Measurements from ENCODE around the gene GPR37L1.
"Not testable (repeated sequence)": the region's sequence is repeated elsewhere in the genome, so short reads cannot be mapped to it uniquely, and the experiment has no call there.

Gene GPR37L1

GRCh38 chr1:202133496-202133895 lies 10.8 kb downstream of the GPR37L1 start:
- no peak for DNase-seq (ENCODE audit: low spot score)

DNA sequence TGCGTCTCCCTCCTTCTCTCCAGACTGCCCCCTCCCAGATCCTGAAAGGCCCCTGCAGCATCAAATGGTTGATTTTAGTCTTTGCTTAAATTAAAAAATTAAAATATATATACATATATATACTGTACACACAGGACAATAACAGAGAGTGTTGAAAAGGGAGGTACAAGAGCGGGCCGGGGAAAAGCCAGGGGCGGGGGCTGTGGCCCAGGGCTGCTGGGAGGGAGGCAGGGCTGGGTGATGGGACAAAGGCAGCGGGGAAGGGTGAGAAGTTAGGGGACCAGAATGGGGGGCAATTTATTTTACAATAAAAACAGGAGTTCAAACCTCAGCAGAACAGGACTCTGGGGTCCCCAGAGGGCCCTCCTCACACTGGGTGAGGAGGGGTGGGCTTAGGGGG lies 11.3 kb downstream of the GPR37L1 start:
- no peak for DNase-seq (ENCODE audit: low spot score)

GRCh38 chr1:202134645-202135172 lies 12.0 kb downstream of the GPR37L1 start:
- no peak for DNase-seq (ENCODE audit: low spot score)

DNA sequence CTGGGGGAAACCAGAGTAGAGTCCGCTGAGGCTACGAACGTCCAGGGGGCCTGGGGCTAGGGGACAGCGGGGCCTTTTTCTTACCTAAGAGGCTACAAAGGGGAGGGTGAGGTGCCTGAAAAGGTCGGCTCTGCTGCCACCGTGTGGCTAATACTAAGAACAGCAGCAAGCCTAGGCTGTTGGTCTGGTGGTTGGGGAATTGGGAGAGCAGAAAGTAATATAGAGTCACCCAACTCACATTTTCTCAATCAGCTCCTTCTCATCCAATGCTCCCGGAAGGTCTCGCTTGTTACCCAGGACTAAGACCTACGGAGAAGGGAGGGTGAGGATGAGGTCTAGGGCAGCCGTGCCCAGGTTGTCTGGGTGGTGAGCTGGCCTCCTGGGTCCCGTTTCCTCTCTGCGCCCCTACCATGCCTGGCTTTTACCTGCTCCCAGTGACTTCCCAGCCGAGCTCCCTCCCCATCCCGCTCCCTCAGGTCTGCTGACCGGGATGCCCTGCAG lies 12.6 kb downstream of the GPR37L1 start:
- peak; percentile 92 for DNase-seq (ENCODE audit: low spot score)

- DNase-seq (ENCODE audit: low spot score) = no peak
Observed at GRCh38 chr1:202140833-202141232, 18.1 kb downstream of the GPR37L1 start.

DNA sequence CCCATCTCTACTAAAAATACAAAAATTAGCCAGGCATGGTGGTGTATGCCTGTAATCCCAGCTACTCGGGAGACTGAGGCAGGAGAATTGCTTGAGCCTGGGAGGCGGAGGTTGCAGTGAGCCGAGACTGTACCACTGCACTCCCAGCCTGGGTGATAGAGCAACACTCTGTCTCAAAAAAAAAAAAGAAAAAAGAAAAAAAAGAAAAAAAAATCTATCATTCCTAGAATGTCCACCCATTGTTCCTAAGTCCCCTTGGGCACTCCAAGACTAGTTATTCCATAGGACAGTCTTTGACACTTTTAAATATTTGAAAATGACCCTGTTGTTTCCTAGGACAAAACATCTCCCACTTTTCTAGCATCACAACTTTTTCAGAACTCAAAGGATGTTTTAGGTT lies 18.8 kb downstream of the GPR37L1 start:
- not testable (repeated sequence) for DNase-seq (ENCODE audit: low spot score)

DNA sequence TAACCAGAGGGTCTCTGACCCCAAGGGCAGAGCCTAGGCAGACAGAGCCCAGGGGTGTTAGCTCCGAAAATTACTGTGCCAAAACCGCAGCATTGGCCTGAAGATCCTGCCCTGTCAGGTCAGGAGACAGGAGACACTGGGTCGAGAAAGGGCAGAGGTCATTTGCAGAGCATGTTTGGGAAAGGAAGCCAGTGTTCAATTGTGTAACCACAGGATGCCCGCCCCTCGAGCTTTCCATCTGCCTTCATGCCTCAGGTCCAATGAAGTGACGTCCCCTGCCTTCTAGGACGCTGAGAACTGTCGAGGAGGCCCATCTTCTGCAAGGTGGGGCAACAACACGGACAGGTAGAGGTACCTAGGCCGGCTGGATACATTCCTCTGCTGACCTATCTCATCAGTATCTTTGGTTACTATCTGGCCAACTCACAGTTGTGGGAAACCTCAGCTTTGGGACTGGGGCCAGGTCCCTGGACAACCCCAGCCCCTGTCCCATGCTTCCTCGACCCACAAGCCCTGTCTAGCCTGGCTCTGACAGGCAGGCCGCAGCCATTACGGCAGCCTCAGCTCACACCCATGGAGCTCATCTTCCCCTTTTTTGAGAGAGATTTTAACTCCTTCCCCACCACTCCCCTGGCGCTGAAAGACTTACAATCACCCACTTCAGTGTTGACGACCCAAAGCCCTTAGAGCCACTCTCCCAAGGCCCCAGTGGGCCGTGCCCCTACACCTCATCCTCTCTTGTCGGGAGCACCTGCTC lies 20.5 kb downstream of the GPR37L1 start:
- DNase-seq (ENCODE audit: low spot score) = peak; percentile 58

- DNase-seq (ENCODE audit: low spot score) = peak; percentile 72
Observed at GRCh38 chr1:202143768-202144401, 21.2 kb downstream of the GPR37L1 start.

DNA sequence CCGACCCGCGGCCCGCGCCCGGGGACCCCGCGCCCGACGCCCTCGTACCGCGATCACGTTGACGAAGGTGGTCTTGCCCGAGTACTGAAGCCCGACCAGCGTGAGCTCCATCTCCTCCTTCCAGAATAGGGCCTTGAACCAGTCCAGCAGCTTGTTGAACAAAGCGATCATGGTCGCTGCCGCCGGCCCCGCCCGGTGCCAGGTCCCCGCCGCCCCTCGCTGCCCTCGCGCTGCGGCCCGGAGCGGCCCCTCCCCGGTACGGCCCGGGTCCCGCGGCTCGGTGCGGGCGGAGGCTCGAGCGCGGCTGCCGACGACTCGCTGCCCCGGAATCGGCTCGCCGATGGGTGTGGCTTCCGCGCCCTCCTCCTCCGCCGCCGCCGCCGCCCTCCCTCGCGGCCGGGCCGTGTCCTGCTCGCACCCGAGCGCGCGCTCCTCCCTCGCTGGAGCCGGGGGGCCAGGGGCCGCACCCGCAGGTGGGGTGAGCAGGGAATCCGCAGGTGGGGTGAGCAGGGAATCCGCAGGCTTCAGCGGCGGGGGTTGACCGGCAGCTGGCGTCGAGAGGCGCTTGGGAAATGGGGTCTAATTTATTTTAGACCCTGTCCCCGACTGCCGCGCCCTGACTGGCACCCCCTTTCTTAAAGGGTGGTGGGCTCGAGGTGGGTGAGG lies 21.8 kb downstream of the GPR37L1 start, which contains the start of gene ARL8A:
Gene ARL8A, minus strand, starts transcription at position 336 of the 666 bp plus-strand sequence. Its CDS starts 165 bp downstream, at position 171.
- peak; percentile 92 for DNase-seq (ENCODE audit: low spot score)

DNA sequence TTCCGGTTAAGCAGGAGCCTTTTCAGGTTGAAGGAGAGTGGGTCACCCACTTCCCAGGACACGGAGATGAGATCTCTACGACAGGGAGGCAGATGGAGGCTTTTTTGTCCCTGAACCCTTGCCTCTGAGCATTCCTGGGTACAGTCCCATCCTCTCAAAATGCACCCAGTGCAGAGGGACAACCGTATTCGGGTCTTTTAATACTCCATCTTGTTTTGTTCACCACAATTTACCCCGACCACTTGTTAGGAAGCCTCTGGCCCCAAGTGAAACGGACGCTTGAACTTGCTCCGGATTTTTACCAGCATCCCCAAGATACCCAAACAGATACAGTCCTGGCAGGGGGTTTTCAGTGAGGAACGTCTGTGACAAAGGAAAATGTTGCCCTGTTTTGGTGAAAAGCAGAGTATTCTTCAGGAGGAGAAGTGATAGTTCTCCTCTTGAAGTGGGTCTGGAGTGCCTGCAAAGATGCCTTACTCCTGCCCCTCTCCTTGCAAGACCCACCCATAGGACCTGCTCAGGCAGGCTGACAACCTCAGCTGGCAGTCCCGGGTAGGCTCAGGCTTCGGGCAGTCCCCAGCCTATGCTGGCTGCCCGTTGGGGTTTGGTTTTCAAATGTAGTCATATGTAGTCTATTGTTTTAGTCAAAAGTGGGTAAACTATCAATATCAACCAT lies 22.5 kb downstream of the GPR37L1 start:
- DNase-seq (ENCODE audit: low spot score) = peak; percentile 40

DNA sequence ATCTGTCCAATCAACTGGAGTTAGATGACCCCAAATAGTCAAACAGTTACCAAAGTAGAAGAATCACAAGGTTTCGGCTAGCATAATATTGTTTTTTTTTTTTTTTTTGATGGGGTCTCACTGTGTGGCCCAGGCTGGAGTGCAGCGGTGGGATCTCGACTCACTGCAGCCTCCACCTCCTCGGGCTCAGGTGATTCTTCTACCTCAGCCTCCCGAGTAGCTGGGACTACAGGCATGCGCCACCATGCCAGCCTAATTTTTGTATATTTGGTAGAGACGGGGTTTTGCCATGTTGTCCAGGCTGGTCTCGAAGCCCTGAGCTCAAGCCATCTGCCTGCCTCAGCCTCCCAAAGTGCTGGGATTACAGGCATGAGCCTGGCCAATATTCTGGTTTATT lies 23.0 kb downstream of the GPR37L1 start:
- not testable (repeated sequence) for DNase-seq (ENCODE audit: low spot score)

DNA sequence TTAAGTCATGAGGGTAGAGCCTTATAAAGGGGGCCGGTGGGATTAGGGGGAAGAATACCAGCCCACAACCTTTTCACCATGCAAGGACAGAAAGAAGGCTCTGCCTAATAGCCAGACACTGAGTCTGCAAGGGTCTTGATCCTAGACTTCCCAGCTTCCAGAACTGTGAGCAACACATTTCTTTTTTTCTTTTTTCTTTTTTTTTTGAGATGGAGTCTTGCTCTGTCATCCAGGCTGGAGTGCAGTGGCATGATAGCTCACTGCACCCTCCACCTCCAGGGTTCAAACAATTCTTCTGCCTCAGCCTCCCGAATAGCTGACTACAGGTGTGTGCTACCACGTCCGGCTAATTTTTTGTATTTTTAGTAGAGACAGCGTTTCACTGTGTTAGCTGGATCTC lies 23.6 kb downstream of the GPR37L1 start:
- no peak for DNase-seq (ENCODE audit: low spot score)

DNA sequence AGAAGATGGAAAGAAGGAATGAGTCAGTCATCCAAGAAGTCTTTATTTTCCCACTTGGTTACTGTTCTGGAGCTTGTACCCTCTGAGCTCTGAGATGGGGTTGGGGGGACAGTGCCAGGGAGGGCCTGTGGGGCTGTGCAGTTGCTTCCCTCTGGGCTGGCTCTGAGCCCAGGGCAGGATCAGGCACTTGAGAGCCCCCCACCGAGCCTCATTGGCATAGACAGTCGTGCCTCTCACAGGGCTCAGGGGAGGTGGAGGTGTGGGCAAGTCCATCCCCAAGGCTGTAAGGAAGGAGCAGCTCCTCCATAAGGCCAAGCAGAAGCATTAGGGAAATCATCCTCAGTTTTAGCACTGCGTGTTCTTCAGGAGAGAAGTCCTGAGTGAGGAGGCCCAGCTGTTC lies 24.3 kb downstream of the GPR37L1 start:
- DNase-seq (ENCODE audit: low spot score) = no peak

DNA sequence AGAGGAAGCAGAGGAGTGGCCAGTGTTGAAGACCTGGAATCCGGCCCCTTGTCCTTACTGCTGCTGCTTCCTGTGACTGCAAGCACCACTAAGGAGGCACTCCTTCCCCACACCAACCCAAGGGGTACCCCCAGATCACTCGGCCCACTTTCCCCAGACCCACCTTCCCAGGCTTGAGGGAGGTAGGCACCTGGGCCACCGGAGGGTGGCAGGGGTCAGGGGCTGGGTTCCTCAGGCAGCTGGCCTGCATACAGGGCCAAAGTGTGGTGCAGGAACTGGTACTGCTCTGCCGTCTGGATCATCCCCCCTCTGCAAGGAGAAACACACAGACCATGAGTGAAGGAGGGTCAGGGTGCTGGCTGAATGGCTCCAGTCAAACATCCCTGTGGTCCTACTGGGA lies 25.7 kb downstream of the GPR37L1 start:
- DNase-seq (ENCODE audit: low spot score) = no peak

DNA sequence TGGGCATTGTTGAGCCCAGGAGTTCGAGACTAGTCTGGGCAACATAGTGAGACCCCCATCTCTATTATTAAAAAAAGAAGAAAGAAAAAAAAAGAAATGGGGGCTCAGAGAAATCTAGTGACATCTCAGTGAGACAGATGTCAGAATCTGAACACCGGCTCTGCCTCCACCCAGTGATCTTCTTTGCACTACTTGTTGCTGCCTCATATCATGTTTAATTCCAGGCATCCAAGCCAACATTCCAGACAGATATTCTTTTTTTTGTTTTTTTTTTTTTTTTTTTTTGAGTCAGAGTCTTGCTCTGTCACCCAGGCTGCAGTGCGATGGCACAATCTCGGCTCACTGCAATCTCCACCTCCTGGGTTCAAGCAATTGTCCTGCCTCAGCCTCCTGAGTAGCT lies 26.8 kb downstream of the GPR37L1 start:
- peak; percentile 74 for DNase-seq (ENCODE audit: low spot score)

DNA sequence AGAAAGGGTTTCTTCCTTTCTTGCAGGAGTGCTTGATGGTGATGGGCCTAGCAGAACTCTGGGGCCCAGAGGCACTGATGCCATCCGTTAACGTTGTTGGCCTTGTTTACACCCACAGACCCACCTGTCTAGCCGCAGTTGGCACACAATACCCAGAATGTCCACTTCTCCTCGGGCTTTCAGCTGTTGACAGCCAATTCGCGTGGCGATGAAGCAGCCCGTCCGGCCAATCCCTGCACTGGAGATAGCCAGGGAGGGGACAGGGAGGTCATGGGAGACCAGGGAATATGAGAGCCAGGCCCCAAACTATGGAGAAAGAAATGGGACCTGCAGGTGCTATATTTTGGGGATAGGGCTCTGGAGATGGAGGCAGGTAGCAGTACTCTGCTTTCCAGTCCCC lies 27.5 kb downstream of the GPR37L1 start:
- DNase-seq (ENCODE audit: low spot score) = no peak

- DNase-seq (ENCODE audit: low spot score) = no peak
Observed at GRCh38 chr1:202150602-202151001, 27.9 kb downstream of the GPR37L1 start.

- no peak for DNase-seq (ENCODE audit: low spot score)
Observed at GRCh38 chr1:202151045-202151444, 28.3 kb downstream of the GPR37L1 start.

DNA sequence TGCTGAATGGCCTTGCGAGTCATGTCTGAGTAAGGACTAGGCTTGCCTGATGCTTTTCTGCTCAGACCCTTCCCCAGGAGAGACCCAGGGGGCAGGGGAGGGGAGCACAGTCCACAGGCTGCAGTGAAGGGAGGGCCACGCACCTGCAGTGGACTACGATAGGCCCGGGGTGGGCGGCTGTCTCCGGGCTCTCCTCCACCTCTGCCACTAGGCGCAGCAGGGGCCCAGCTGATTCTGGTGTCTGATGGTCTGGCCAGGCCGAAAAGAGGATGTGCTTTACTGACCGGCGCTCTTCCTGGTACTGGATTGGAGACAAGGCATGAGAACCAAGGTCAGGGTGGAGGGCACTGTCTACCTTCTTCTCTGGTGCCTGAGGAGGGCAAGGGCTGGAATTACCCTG lies 29.7 kb downstream of the GPR37L1 start:
- no peak for DNase-seq (ENCODE audit: low spot score)

GRCh38 chr1:202153284-202153683 lies 30.6 kb downstream of the GPR37L1 start:
- DNase-seq (ENCODE audit: low spot score) = no peak

DNA sequence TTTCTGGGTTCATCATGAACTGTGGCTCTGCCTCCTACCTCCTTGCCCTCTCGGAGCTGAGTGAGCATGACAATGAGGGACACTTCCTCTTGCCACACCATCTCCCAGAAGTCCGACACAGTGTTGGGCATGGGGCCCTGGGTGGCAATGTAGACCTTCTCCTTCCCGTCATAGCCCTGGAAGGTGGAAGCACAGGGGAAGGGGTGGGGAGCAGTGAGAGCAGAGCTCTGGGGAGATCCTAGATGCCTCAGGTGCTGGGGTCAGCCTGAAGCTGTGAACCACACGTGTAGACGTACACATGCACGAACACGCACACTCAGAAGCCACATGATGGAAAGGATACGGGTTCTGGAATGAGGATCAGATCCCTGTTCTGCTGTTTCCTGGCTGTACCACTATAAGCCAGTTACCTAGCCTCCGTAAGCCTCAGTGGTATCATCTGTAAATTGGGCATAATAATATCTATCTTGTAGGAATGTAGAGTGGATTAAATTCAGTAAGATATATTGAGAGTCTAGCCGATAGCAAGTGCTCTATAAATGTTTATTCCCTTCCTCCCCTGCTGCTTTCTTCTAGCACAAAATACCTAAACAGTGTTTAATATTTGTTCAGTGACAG lies 31.5 kb downstream of the GPR37L1 start:
- DNase-seq (ENCODE audit: low spot score) = no peak

Data from AG20443 (cell line).